RWPE2 (cell line): ENCODE measurements around the gene SLC5A1.

Experiments used
- ATAC-seq: fragments of 200-7000 bp; cut with Tn5 transposase; 3 replicates; pipeline ENCODE4 v1.9.1; 2021; ENCODE audit warnings: low read depth
- DNase-seq: peaks from one replicate; pipeline ENCODE4 v3.0.0-alpha.2; 2020; ENCODE audit warnings: low spot score
- H3K27ac ChIP-seq: fragments of 450-650 bp; 2 replicates; pipeline ENCODE4 v1.5.1; 2017; ENCODE audit warnings: mild to moderate bottlenecking; ENCODE audit not compliant: poor library complexity, severe bottlenecking
- H3K27me3 ChIP-seq: fragments of 250-450 bp; sonication (Bioruptor Pico); 2 replicates; pipeline ENCODE4 v1.5.1; 2021; ENCODE audit warnings: mild to moderate bottlenecking, moderate library complexity; ENCODE audit not compliant: insufficient read depth, poor library complexity, severe bottlenecking
- H3K36me3 ChIP-seq: fragments of 250-450 bp; sonication (Bioruptor Pico); 2 replicates; pipeline ENCODE4 v1.5.1; 2020; ENCODE audit warnings: low read depth, mild to moderate bottlenecking, moderate library complexity
- H3K4me1 ChIP-seq: fragments of 250-450 bp; sonication (Bioruptor Pico); 2 replicates; pipeline ENCODE4 v1.5.1; 2021; ENCODE audit warnings: mild to moderate bottlenecking, moderate library complexity; ENCODE audit not compliant: insufficient read depth, poor library complexity, severe bottlenecking
- H3K4me3 ChIP-seq: fragments of 250-450 bp; sonication (Bioruptor Pico); 2 replicates; pipeline ENCODE4 v1.5.1; 2021; ENCODE audit warnings: mild to moderate bottlenecking, moderate library complexity; ENCODE audit not compliant: severe bottlenecking
- H3K9me3 ChIP-seq: fragments of 250-450 bp; sonication (Bioruptor Pico); 2 replicates; pipeline ENCODE4 v1.5.1; 2021; ENCODE audit warnings: mild to moderate bottlenecking, moderate library complexity; ENCODE audit not compliant: severe bottlenecking
- CTCF ChIP-seq: fragments of 450-650 bp; IDR thresholded peaks from one replicate; pipeline ENCODE4 v1.5.1; 2017; ENCODE audit warnings: mild to moderate bottlenecking, moderate library complexity; ENCODE audit not compliant: poor library complexity, severe bottlenecking

Gene SLC5A1

GRCh38 chr22:32034275-32034674 is 8.8 kb upstream of the SLC5A1 start:
- no peak for ATAC-seq
- no peak for TF ChIP-seq CTCF
- Histone ChIP-seq H3K27me3 (peaks cover 2% of the 10 kb centered on the region), H3K9me3 (no peaks in the 10 kb centered on the region), H3K36me3 (no peaks in the 10 kb centered on the region), H3K4me3 (no peak overlapping the region), H3K27ac (no peak overlapping the region), H3K4me1 (no peaks in the 10 kb centered on the region)
- no peak for DNase-seq

- DNase-seq (no peak), ATAC-seq (no peak)
- TF ChIP-seq CTCF = no peak
- Histone ChIP-seq H3K36me3 (no peaks in the 10 kb centered on the region), H3K27me3 (peaks cover 2% of the 10 kb centered on the region), H3K27ac (no peak overlapping the region), H3K4me3 (no peak overlapping the region), H3K9me3 (no peaks in the 10 kb centered on the region), H3K4me1 (no peaks in the 10 kb centered on the region)
Measured at GRCh38 chr22:32037236-32037635, 5.8 kb upstream of the SLC5A1 start.

- DNase-seq = no peak
- no peaks in the 10 kb centered on the region for H3K4me1 ChIP-seq
- no peaks in the 10 kb centered on the region for H3K36me3 ChIP-seq
- H3K27ac ChIP-seq = no peak overlapping the region
- no peak for ATAC-seq
- peaks cover 2% of the 10 kb centered on the region for H3K27me3 ChIP-seq
- TF ChIP-seq CTCF = no peak
- no peaks in the 10 kb centered on the region for H3K9me3 ChIP-seq
- no peak overlapping the region for H3K4me3 ChIP-seq
Measured at GRCh38 chr22:32040324-32040904, 2.6 kb upstream of the SLC5A1 start.

DNA sequence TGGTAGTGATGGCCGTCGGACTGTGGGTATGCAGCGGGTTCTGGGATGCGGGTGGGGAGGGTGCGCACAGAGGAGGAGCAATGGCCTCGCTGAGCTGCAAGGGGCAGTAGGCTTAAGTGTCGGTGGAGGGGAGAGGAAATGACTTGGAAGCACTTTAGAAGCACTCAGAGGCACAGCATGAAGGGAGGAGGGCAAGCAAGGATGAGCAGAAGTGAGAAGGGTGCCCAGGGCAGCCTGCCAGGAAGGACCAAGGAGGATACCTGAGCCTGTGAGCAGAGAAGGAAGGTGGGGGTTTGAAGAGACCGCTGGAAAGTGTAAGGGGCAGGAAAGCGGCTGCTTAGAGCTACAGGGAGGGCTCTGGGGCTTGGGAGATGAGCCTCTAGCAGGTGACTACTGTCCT is 330 bp downstream of the SLC5A1 start:
- no peak overlapping the region for H3K27ac ChIP-seq
- TF ChIP-seq CTCF = no peak
- ATAC-seq (no peak; the same call in 2 of the 3 replicates), DNase-seq (no peak)
- no peak overlapping the region for H3K4me3 ChIP-seq
- no peaks in the 10 kb centered on the region for H3K36me3 ChIP-seq
- H3K4me1 ChIP-seq = no peaks in the 10 kb centered on the region
- no peaks in the 10 kb centered on the region for H3K27me3 ChIP-seq
- no peaks in the 10 kb centered on the region for H3K9me3 ChIP-seq

DNA sequence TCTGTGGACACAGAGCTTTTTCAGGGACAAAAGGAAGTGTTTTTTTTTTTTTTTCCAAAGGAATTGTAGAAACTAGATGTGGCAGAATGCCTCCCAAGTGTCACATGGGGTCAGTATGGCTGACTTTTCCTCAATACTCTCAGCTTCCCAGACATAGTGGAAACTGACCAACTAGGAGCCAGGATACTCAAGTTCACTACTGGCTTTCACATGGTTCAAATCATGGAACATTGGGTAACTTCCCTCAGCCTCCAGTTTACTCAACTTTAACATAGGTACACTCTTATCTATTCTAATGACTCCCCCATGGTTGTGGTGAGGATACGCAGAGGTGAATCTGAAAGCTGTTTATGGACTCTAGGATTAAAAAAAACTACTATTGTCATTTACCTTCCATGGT is 1.4 kb downstream of the SLC5A1 start:
- Histone ChIP-seq H3K4me1 (no peaks in the 10 kb centered on the region), H3K9me3 (no peaks in the 10 kb centered on the region), H3K27me3 (no peaks in the 10 kb centered on the region), H3K27ac (no peak overlapping the region), H3K4me3 (no peak overlapping the region), H3K36me3 (no peaks in the 10 kb centered on the region)
- ATAC-seq (no peak), DNase-seq (no peak)
- no peak for TF ChIP-seq CTCF
